ENCODE results near the gene CCDC40. TPM values are rescaled to one million over a fixed set of nuclear protein-coding genes. Genes with fewer than 3 reads are reported as not detected.

The CCDC40 gene
- total and polyA plus RNA-seq, 2 of the 13 experiments (the other 11 are each of a cell fraction or from before 2014, with no cell fraction given), result 4.1 to 5.5 TPM

DNA sequence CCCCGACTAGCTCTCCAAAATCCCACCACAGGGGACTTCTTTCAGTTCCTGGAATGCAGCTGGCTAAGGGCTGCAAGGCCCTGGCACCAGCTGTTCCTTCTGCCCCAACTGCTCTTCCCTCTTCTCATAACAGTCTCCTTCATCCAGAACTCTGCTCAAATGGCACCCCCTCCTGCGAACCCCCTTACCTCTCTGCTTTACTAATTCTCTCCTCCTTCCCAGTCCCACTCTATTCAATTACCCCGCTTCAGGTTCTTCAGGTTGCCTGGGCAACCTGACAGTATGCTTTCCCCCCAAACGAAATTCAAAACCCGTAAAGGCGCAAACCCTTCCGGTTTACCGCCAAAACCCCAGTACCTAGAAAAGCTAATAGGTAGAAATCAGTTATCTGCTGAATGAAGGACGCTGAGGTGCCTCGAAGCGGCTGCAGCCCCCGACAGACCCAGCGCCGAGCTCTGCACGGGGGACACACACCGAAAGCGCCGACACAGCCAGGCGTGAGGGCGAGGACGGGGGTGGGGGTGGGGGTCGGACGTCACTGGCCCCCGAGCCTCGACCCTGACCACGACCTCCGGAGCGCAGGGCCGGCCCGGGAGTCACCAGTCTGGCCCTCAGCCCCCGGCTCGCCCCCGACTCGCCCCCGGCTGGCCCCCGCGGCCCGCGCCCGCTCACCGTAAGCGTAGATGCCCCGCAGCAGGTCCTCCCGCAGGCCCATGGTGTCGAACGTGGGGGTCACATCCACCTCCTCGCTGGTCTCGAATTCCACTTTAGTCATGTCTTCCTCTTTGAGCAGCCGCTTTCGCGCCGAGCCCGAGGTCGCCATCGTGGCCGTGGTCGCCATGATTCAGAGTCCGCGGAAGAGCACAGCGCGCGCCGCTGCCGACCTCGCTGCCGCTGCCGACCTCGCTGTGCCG is 109.9 kb downstream of the CCDC40 start (continued):
- TF ChIP-seq ZMYM2 (CRISPR knock-in tag; IDR thresholded peaks at IDR 0.05) (0 out of 2 replicates have a peak, but pooled peaks have one; percentile 30), ZNF629 (CRISPR knock-in tag; conservative IDR thresholded peaks at IDR 0.05) (peak; percentile 8; the same call in 1 of the 2 replicates), ZNF747 (CRISPR knock-in tag; IDR thresholded peaks at IDR 0.05; ENCODE audit: borderline replicate concordance) (no peak), RFXAP (CRISPR knock-in tag; IDR thresholded peaks at IDR 0.05; ENCODE audit: borderline replicate concordance) (0 out of 2 replicates have a peak, but pooled peaks have one; percentile 45), TEAD3 (CRISPR knock-in tag; optimal IDR thresholded peaks at IDR 0.05; ENCODE audit: borderline replicate concordance) (peak; percentile 22)
- TF ChIP-seq, protein P1, sequence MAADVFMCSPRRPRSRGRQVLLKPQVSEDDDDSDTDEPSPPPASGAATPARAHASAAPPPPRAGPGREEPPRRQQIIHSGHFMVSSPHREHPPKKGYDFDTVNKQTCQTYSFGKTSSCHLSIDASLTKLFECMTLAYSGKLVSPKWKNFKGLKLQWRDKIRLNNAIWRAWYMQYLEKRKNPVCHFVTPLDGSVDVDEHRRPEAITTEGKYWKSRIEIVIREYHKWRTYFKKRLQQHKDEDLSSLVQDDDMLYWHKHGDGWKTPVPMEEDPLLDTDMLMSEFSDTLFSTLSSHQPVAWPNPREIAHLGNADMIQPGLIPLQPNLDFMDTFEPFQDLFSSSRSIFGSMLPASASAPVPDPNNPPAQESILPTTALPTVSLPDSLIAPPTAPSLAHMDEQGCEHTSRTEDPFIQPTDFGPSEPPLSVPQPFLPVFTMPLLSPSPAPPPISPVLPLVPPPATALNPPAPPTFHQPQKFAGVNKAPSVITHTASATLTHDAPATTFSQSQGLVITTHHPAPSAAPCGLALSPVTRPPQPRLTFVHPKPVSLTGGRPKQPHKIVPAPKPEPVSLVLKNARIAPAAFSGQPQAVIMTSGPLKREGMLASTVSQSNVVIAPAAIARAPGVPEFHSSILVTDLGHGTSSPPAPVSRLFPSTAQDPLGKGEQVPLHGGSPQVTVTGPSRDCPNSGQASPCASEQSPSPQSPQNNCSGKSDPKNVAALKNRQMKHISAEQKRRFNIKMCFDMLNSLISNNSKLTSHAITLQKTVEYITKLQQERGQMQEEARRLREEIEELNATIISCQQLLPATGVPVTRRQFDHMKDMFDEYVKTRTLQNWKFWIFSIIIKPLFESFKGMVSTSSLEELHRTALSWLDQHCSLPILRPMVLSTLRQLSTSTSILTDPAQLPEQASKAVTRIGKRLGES (CRISPR knock-in tag; IDR thresholded peaks at IDR 0.05; ENCODE audit: borderline replicate concordance), result 0 out of 2 replicates have a peak, but pooled peaks have one; percentile 44
- TF ChIP-seq, protein P2, sequence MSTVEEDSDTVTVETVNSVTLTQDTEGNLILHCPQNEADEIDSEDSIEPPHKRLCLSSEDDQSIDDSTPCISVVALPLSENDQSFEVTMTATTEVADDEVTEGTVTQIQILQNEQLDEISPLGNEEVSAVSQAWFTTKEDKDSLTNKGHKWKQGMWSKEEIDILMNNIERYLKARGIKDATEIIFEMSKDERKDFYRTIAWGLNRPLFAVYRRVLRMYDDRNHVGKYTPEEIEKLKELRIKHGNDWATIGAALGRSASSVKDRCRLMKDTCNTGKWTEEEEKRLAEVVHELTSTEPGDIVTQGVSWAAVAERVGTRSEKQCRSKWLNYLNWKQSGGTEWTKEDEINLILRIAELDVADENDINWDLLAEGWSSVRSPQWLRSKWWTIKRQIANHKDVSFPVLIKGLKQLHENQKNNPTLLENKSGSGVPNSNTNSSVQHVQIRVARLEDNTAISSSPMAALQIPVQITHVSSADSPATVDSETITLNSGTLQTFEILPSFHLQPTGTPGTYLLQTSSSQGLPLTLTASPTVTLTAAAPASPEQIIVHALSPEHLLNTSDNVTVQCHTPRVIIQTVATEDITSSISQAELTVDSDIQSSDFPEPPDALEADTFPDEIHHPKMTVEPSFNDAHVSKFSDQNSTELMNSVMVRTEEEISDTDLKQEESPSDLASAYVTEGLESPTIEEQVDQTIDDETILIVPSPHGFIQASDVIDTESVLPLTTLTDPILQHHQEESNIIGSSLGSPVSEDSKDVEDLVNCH (CRISPR knock-in tag; IDR thresholded peaks at IDR 0.05), result 0 out of 2 replicates have a peak, but pooled peaks have one; percentile 18
- TF ChIP-seq, protein P3, sequence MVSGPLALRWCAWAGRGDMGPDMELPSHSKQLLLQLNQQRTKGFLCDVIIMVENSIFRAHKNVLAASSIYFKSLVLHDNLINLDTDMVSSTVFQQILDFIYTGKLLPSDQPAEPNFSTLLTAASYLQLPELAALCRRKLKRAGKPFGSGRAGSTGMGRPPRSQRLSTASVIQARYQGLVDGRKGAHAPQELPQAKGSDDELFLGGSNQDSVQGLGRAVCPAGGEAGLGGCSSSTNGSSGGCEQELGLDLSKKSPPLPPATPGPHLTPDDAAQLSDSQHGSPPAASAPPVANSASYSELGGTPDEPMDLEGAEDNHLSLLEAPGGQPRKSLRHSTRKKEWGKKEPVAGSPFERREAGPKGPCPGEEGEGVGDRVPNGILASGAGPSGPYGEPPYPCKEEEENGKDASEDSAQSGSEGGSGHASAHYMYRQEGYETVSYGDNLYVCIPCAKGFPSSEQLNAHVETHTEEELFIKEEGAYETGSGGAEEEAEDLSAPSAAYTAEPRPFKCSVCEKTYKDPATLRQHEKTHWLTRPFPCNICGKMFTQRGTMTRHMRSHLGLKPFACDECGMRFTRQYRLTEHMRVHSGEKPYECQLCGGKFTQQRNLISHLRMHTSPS (CRISPR knock-in tag; IDR thresholded peaks at IDR 0.05; ENCODE audit: low read depth), result no peak; the same call in 1 of the 2 replicates
- TF ChIP-seq, protein P4, sequence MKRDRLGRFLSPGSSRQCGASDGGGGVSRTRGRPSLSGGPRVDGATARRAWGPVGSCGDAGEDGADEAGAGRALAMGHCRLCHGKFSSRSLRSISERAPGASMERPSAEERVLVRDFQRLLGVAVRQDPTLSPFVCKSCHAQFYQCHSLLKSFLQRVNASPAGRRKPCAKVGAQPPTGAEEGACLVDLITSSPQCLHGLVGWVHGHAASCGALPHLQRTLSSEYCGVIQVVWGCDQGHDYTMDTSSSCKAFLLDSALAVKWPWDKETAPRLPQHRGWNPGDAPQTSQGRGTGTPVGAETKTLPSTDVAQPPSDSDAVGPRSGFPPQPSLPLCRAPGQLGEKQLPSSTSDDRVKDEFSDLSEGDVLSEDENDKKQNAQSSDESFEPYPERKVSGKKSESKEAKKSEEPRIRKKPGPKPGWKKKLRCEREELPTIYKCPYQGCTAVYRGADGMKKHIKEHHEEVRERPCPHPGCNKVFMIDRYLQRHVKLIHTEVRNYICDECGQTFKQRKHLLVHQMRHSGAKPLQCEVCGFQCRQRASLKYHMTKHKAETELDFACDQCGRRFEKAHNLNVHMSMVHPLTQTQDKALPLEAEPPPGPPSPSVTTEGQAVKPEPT (CRISPR knock-in tag; IDR thresholded peaks at IDR 0.05; ENCODE audit: low read depth), result peak; percentile 82; the same call in 1 of the 2 replicates
